ENCODE data around the gene ERBB4.

Gene ERBB4

DNA sequence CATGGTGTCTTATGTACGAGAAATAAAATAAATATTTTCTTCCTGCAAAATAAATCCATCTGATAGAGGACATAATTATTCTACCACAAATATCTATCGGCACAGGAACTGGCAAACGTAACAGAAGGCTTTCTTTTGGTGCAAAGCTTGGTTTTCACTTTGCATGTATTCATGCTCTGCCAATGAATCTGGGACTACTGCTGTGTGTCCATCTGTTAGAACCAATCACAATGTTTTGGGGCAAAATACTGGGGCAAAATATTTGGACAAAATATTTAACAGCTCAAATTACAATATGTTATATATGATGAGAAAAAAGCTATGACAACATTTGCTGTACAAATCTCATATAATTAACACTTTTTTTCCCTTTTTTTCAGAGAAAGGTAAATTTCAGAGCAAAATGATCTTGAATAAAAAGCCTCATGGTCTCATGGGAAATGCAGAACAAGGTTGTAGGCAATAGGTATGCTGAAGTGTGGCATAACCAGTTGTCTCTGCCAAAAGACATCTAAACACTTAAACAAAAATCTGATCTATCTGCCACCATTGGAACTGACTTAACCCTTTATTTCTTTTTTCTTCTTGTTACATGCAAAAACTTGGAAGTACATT, 1059.0 kb downstream of the ERBB4 start:
- no peaks in the 10 kb centered on the region for H3K36me3 ChIP-seq
- H3K4me3 ChIP-seq (ENCODE audit: low read depth, low read length), result no peak overlapping the region
- no peak for DNase-seq
- H3K27me3 ChIP-seq (ENCODE audit: insufficient read depth, low read depth, severe bottlenecking), result no peaks in the 10 kb centered on the region
- TF ChIP-seq, protein P1, sequence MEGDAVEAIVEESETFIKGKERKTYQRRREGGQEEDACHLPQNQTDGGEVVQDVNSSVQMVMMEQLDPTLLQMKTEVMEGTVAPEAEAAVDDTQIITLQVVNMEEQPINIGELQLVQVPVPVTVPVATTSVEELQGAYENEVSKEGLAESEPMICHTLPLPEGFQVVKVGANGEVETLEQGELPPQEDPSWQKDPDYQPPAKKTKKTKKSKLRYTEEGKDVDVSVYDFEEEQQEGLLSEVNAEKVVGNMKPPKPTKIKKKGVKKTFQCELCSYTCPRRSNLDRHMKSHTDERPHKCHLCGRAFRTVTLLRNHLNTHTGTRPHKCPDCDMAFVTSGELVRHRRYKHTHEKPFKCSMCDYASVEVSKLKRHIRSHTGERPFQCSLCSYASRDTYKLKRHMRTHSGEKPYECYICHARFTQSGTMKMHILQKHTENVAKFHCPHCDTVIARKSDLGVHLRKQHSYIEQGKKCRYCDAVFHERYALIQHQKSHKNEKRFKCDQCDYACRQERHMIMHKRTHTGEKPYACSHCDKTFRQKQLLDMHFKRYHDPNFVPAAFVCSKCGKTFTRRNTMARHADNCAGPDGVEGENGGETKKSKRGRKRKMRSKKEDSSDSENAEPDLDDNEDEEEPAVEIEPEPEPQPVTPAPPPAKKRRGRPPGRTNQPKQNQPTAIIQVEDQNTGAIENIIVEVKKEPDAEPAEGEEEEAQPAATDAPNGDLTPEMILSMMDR (IDR thresholded peaks at IDR 0.05; ENCODE audit: low read depth, low read length), result no peak
- H3K27ac ChIP-seq, result no peak overlapping the region
- no peaks in the 10 kb centered on the region for H3K9me3 ChIP-seq (ENCODE audit: severe bottlenecking)

GRCh38 chr2:211477537-211478275, 1060.9 kb downstream of the ERBB4 start:
- no peak for DNase-seq
- Histone ChIP-seq H3K4me3 (ENCODE audit: low read depth, low read length) (no peak overlapping the region), H3K9me3 (ENCODE audit: severe bottlenecking) (no peaks in the 10 kb centered on the region), H3K27me3 (ENCODE audit: insufficient read depth, low read depth, severe bottlenecking) (no peaks in the 10 kb centered on the region), H3K27ac (no peak overlapping the region), H3K36me3 (no peaks in the 10 kb centered on the region)
- TF ChIP-seq, protein P1 (IDR thresholded peaks at IDR 0.05; ENCODE audit: low read depth, low read length), result no peak

GRCh38 chr2:211473116-211473515, 1065.5 kb downstream of the ERBB4 start:
- H3K27ac ChIP-seq, result no peak overlapping the region

DNA sequence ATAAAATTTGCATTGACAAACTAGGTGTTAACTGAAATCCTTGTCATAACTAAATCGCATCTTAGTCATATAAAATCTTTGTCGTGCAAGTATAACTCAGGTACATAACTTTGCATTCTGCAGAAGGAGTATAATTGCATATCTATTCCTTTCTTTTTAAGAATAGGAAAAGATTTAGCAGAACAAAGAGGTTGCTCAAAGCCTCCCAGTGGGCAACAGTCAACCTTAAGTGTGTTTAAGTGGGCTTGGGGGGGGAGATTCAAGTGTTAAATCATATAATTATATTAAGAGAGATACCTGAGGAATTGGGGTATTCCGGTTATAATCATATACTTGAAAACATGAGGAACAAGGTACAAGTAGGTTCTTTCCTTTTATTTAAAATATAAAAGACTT, 1068.9 kb downstream of the ERBB4 start:
- H3K9me3 ChIP-seq (ENCODE audit: severe bottlenecking), result no peaks in the 10 kb centered on the region
- no peak overlapping the region for H3K27ac ChIP-seq
- DNase-seq, result no peak
- no peaks in the 10 kb centered on the region for H3K36me3 ChIP-seq
- H3K27me3 ChIP-seq (ENCODE audit: insufficient read depth, low read depth, severe bottlenecking), result no peaks in the 10 kb centered on the region
- TF ChIP-seq, protein P1 (IDR thresholded peaks at IDR 0.05; ENCODE audit: low read depth, low read length), result no peak
- no peak overlapping the region for H3K4me3 ChIP-seq (ENCODE audit: low read depth, low read length)

More at GRCh38 chr2:211473116-211473515, 1065.5 kb downstream of the ERBB4 start:
- H3K36me3 ChIP-seq, result no peaks in the 10 kb centered on the region
- no peak for DNase-seq
- no peak overlapping the region for H3K4me3 ChIP-seq (ENCODE audit: low read depth, low read length)
- no peaks in the 10 kb centered on the region for H3K9me3 ChIP-seq (ENCODE audit: severe bottlenecking)
- TF ChIP-seq, protein P1 (IDR thresholded peaks at IDR 0.05; ENCODE audit: low read depth, low read length), result no peak
- H3K27me3 ChIP-seq (ENCODE audit: insufficient read depth, low read depth, severe bottlenecking), result no peaks in the 10 kb centered on the region

GRCh38 chr2:211468877-211469663, 1069.5 kb downstream of the ERBB4 start:
- H3K9me3 ChIP-seq (ENCODE audit: severe bottlenecking), result no peaks in the 10 kb centered on the region
- no peaks in the 10 kb centered on the region for H3K27me3 ChIP-seq (ENCODE audit: insufficient read depth, low read depth, severe bottlenecking)
- H3K36me3 ChIP-seq, result no peaks in the 10 kb centered on the region
- H3K4me3 ChIP-seq (ENCODE audit: low read depth, low read length), result no peak overlapping the region
- H3K27ac ChIP-seq, result no peak overlapping the region
- TF ChIP-seq, protein P1 (IDR thresholded peaks at IDR 0.05; ENCODE audit: low read depth, low read length), result no peak
- DNase-seq, result no peak
